KOPT-K1 (cell line): ENCODE results near the gene RPL6.
"Not testable (repeated sequence)": the region's sequence is repeated elsewhere in the genome, so short reads cannot be mapped to it uniquely, and the experiment has no call there.

Experiments
- H3K27ac ChIP-seq: fragments of 200-600 bp; sonication (generic); 2 replicates; pipeline ENCODE4 v1.5.1; 2016; ENCODE audit warnings: antibody characterized with exemption, mild to moderate bottlenecking, low read depth, low read length; ENCODE audit not compliant: poor library complexity, severe bottlenecking
- H3K36me3 ChIP-seq: fragments of 200-600 bp; sonication (generic); 2 replicates; pipeline ENCODE4 v1.5.1; 2017; ENCODE audit warnings: antibody characterized with exemption, mild to moderate bottlenecking, low read length, moderate library complexity; ENCODE audit not compliant: insufficient read depth
- H3K9me3 ChIP-seq: fragments of 200-600 bp; sonication (generic); 2 replicates; pipeline ENCODE4 v1.5.1; 2017; ENCODE audit warnings: antibody characterized with exemption, low read length, mild to moderate bottlenecking; ENCODE audit not compliant: insufficient read depth, poor library complexity, severe bottlenecking

Gene RPL6

DNA sequence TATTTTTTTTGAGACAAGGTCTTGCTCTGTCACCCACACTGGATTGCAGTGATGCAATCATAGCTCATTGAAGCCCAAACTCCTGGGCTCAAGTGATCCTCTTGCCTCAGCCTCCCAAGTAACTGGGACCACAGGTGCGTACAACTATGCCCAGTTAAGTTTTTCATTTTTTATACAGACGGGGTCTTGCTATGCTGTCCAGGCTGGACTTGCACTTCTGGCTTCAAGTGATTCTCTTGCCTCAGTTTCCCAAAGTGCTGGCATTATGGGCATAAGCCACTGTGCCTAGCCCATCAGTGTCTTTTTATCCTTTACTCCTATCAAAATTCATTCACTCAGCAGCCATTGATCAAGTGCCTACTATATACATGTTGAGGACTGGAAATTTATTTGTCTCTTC, 18.4 kb upstream of the RPL6 start:
- H3K9me3 ChIP-seq, result no peaks in the 10 kb centered on the region
- H3K27ac ChIP-seq, result no peak overlapping the region
- peaks cover 51% of the 10 kb centered on the region for H3K36me3 ChIP-seq

- no peaks in the 10 kb centered on the region for H3K9me3 ChIP-seq
- peaks cover 52% of the 10 kb centered on the region for H3K36me3 ChIP-seq
- no peak overlapping the region for H3K27ac ChIP-seq
Observed at GRCh38 chr12:112425582-112426382, 16.4 kb upstream of the RPL6 start.

- no peaks in the 10 kb centered on the region for H3K9me3 ChIP-seq
- H3K27ac ChIP-seq, result no peak overlapping the region
- peaks cover 40% of the 10 kb centered on the region for H3K36me3 ChIP-seq
Observed at GRCh38 chr12:112424126-112424525, 14.7 kb upstream of the RPL6 start.

- peaks cover 31% of the 10 kb centered on the region for H3K36me3 ChIP-seq
- H3K27ac ChIP-seq, result no peak overlapping the region
- no peaks in the 10 kb centered on the region for H3K9me3 ChIP-seq
Observed at GRCh38 chr12:112422531-112422930, 13.1 kb upstream of the RPL6 start.

DNA sequence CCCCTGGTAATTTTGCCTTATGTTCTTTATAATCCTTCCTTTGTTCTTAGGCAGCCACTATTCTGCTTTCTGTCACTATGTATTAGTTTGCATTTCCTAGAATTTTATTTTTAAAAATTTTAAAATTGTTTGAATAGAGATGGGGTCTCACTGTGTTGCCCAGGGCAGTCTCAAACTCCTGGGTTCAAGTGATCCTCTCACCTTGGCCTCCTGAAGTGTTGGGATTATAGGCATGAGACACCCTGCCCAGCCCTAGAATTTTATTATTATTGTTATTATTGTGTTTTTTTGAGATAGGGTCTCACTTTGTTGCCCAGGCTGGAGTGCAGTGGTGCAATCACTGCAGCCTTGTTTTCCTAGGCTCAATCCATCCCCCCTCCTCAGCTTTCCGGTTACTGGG, 12.0 kb upstream of the RPL6 start:
- Histone ChIP-seq H3K27ac (no peak overlapping the region), H3K36me3 (peaks cover 30% of the 10 kb centered on the region), H3K9me3 (no peaks in the 10 kb centered on the region)

DNA sequence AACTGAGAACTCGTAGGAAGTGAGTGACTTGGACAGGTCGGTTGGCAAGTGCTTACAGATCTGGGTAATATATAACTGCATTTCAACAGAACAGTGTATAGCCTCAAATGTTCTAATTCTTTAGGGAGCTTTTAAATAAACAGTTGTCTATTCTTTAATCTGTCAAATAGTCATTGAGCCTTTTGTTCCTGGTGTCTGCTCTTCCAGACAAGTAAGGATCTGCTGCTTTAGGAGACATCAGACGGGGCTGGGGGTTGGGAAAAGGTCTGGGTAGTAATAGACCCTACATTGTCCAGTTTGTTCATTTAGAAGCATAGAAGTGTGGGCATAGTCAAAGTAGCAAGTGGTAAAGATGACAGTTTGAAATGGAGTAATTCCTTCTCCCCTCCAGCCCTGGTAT, 11.3 kb upstream of the RPL6 start:
- no peak overlapping the region for H3K27ac ChIP-seq
- peaks cover 24% of the 10 kb centered on the region for H3K36me3 ChIP-seq
- no peaks in the 10 kb centered on the region for H3K9me3 ChIP-seq

- Histone ChIP-seq H3K36me3 (peaks cover 19% of the 10 kb centered on the region), H3K27ac (peak overlapping the region; percentile 78), H3K9me3 (no peaks in the 10 kb centered on the region)
Observed at GRCh38 chr12:112419297-112420133, 10.1 kb upstream of the RPL6 start.

DNA sequence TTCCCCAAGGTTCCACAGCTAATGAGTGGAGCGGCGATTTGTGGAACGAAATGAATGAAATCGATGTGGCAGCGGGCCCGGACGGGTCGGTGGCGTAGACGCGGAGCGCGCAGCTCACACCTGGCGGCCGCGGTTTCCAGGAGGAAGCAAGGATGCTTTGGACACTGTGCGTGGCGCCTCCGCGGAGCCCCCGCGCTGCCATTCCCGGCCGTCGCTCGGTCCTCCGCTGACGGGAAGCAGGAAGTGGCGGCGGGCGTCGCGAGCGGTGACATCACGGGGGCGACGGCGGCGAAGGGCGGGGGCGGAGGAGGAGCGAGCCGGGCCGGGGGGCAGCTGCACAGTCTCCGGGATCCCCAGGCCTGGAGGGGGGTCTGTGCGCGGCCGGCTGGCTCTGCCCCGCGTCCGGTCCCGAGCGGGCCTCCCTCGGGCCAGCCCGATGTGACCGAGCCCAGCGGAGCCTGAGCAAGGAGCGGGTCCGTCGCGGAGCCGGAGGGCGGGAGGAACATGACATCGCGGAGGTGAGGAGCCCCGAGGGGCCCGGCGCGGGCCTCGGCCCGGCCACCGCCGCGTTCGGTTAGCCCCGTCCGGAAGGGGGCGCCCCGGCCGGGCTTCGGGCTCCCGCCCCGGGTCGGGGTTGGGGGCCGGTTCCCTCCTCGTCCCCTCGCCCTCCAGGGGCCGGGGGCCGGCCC, 9.3 kb upstream of the RPL6 start, which contains the start of gene PTPN11:
TSS of gene PTPN11 (plus strand) at position 340 of the 689 bp plus-strand sequence. CDS start at position 505, 165 bp downstream.
- Histone ChIP-seq H3K36me3 (peaks cover 11% of the 10 kb centered on the region; the same call in 1 of the 2 replicates), H3K27ac (peak within 1 kb of the TSS; percentile 78), H3K9me3 (no peaks in the 10 kb centered on the region)

DNA sequence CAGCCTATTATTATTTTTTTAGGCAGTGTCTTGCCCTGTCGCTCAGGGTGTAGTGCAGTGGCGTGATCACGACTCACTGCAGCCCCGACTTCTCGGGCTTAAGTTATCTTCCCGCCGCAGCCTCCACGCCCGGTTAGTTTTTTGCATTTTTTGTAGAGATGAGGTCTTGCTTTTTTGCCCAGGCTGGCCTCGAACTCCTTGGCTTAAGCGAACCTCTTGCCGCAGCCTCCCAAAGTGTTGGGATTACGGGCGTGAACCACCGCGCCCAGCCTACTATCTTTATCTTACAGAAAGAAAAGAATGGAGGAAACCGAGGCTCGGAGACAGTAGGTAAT, 8.8 kb upstream of the RPL6 start:
- peak overlapping the region; percentile 78 for H3K27ac ChIP-seq
- no peaks in the 10 kb centered on the region for H3K9me3 ChIP-seq
- peaks cover 10% of the 10 kb centered on the region; the same call in 1 of the 2 replicates for H3K36me3 ChIP-seq

- H3K9me3 ChIP-seq, H3K36me3 ChIP-seq, H3K27ac ChIP-seq: not testable (repeated sequence)
Observed at GRCh38 chr12:112415457-112415856, 6.1 kb upstream of the RPL6 start.

DNA sequence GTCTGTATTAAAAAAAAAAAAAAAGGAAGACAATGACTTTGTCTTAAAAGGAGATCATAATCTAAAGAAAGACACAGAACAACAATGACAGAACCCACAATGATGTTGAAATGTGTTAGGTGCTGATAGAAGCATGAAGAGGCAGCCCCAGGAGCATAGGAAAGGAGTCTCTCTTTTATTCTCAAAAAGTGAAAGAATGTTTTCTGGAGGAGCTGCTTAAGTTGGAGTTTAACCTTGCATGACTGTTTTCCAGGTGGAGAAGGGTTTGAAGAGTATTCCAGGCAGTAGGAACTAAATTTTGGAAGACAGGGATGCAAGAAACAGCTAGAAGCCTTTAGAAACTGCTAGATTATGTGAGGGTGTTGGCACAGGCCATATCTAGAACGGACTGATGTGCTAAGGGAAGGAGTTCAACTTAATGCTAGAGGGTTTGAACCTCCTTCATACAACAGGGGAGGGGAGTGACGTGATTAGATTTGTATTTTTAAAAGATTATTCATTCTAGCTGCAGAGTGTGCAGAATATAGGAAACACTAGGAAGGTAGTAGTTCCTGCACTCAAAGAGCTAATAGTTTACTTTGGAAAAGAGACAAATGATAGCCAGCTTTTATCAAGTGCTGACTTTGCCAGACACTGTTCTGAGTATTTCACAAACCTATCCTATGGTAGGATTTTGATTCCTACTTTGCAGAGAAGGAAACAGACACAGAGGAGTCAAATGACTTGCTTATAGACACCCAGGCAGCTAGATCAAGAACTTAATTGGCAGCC, 4.6 kb upstream of the RPL6 start:
- H3K27ac ChIP-seq, result no peak overlapping the region

DNA sequence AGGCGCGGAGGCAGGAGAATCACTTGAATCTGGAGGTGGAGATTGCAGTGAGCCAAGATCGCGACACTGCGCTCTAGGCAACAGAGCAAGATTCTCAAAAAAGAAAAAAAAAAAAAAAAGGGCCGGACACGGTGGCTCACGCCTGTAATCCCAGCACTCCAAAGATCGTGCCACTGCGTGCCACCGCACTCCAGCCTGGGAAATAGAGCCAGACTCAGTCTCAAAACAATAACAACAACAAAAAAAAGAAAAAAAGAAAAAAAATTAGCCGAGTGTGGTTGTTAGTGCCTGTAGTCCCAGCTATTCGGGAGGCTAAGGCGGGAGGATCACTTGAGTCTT, 470 bp upstream of the RPL6 start:
- no peak overlapping the region for H3K27ac ChIP-seq
- peaks cover 38% of the 10 kb centered on the region for H3K36me3 ChIP-seq
- no peaks in the 10 kb centered on the region for H3K9me3 ChIP-seq

More for the DNA sequence above, 4.6 kb upstream of the RPL6 start:
- H3K9me3 ChIP-seq, result no peaks in the 10 kb centered on the region
- no peaks in the 10 kb centered on the region for H3K36me3 ChIP-seq

- Histone ChIP-seq H3K36me3 (peaks cover 51% of the 10 kb centered on the region), H3K27ac (peak overlapping the region; percentile 89), H3K9me3 (no peaks in the 10 kb centered on the region)
Observed at GRCh38 chr12:112408621-112409020, 784 bp downstream of the RPL6 start.

DNA sequence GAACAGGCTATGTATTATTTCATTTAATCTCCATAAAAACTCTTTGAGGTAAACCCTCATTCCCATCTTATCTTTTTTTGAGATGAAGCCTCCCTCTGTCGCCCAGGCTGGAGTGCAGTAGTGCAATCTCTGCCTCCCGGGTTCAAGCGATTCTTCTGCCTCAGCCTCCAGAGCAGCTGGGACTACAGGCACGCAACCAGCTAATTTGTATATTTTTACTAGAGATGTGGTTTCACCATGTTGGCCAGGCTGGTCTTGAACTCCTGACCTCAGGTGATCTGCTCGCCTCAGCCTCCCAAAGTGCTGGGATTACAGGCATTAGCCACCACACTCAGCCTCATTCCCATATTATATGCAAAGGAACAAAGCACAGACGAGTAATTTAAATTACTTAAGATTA, 1.7 kb downstream of the RPL6 start:
- Histone ChIP-seq H3K36me3 (peaks cover 56% of the 10 kb centered on the region), H3K27ac (peak overlapping the region; percentile 89)
- not testable (repeated sequence) for H3K9me3 ChIP-seq
